Kidney epithelial cell (primary cell): Measurements from ENCODE around the gene TBX18. TPM values are rescaled to one million over a fixed set of nuclear protein-coding genes. Genes with fewer than 3 reads are reported as not detected.

Experiments
- DNase-seq: peaks from one replicate; pipeline ENCODE4 v3.0.0-alpha.2; 2010; ENCODE audit warnings: low read depth
- H3K27me3 ChIP-seq: 2 replicates; pipeline ENCODE4 v1.6.0; 2011; ENCODE audit warnings: low read length; ENCODE audit not compliant: control insufficient read depth, insufficient read depth
- H3K36me3 ChIP-seq: 2 replicates; pipeline ENCODE4 v1.5.1; 2011; ENCODE audit warnings: low read length; ENCODE audit not compliant: control insufficient read depth, insufficient read depth
- H3K4me3 ChIP-seq: 2 replicates; pipeline ENCODE4 v1.5.1; 2011; ENCODE audit warnings: low read depth, mild to moderate bottlenecking, control low read depth, low read length
- CTCF ChIP-seq: IDR thresholded peaks from 2 replicates; pipeline ENCODE4 v1.5.1; 2011; ENCODE audit warnings: mild to moderate bottlenecking, moderate library complexity, low read length, control low read depth, inconsistent platforms; ENCODE audit not compliant: insufficient read depth, poor library complexity, severe bottlenecking
- total RNA-seq: library from RNA; depleted of rRNA; stranded (reverse); fragments of >200 nt; gene quantifications from 2 replicates; pipeline ENCODE4 v1.2.3, GENCODE V29; 2015

The TBX18 gene
- total RNA-seq, 1 donor from 2014 or later: 0.46 TPM

- Histone ChIP-seq H3K27me3 (no peaks in the 10 kb centered on the region), H3K4me3 (no peak overlapping the region), H3K36me3 (no peaks in the 10 kb centered on the region)
- DNase-seq: no peak
- no peak for TF ChIP-seq CTCF
Observed at GRCh38 chr6:84675651-84676050, 88.7 kb downstream of the TBX18 start.

GRCh38 chr6:84674395-84674794 lies 90.0 kb downstream of the TBX18 start:
- no peak overlapping the region for H3K4me3 ChIP-seq
- no peaks in the 10 kb centered on the region for H3K27me3 ChIP-seq
- TF ChIP-seq CTCF: no peak
- DNase-seq: no peak
- no peaks in the 10 kb centered on the region for H3K36me3 ChIP-seq

- Histone ChIP-seq H3K4me3 (no peak overlapping the region), H3K27me3 (no peaks in the 10 kb centered on the region), H3K36me3 (no peaks in the 10 kb centered on the region)
- TF ChIP-seq CTCF: no peak
- no peak for DNase-seq
Observed at GRCh38 chr6:84671183-84671582, 93.2 kb downstream of the TBX18 start.

DNA sequence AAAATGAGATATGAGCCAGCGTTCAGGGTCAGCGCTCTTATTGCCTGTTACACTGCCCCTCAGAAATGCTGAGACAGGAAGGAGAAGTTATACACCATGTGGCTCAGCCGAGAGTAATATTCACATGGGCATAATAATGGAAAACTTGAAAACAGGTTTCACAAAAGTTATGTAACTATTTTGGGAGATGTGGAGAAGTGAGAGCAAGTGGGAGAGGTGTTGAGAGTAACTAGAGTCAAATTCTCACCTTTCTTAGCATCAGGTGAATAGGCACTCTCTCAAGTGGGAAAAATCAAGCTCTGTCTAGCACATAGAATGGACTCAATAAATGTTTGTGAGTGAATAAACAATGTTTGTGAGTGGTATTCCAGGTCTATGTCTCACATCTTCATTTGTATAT lies 94.5 kb downstream of the TBX18 start:
- Histone ChIP-seq H3K27me3 (no peaks in the 10 kb centered on the region), H3K36me3 (no peaks in the 10 kb centered on the region), H3K4me3 (no peak overlapping the region)
- DNase-seq: no peak
- no peak for TF ChIP-seq CTCF

- Histone ChIP-seq H3K27me3 (no peaks in the 10 kb centered on the region), H3K36me3 (no peaks in the 10 kb centered on the region), H3K4me3 (no peak overlapping the region)
- no peak for DNase-seq
- no peak for TF ChIP-seq CTCF
Observed at GRCh38 chr6:84667252-84668213, 96.9 kb downstream of the TBX18 start.
